Limb (tissue), 2 donors: ENCODE measurements around the gene XKR3.
"Not testable (repeated sequence)": the region's sequence is repeated elsewhere in the genome, so short reads cannot be mapped to it uniquely, and the experiment has no call there.

Experiments used
- DNase-seq, 2 donors: peaks; one replicate each; pipeline ENCODE4 v3.0.0-alpha.2; 2016; ENCODE audit errors: extremely low spot score in 2 of 2

XKR3 gene

DNA sequence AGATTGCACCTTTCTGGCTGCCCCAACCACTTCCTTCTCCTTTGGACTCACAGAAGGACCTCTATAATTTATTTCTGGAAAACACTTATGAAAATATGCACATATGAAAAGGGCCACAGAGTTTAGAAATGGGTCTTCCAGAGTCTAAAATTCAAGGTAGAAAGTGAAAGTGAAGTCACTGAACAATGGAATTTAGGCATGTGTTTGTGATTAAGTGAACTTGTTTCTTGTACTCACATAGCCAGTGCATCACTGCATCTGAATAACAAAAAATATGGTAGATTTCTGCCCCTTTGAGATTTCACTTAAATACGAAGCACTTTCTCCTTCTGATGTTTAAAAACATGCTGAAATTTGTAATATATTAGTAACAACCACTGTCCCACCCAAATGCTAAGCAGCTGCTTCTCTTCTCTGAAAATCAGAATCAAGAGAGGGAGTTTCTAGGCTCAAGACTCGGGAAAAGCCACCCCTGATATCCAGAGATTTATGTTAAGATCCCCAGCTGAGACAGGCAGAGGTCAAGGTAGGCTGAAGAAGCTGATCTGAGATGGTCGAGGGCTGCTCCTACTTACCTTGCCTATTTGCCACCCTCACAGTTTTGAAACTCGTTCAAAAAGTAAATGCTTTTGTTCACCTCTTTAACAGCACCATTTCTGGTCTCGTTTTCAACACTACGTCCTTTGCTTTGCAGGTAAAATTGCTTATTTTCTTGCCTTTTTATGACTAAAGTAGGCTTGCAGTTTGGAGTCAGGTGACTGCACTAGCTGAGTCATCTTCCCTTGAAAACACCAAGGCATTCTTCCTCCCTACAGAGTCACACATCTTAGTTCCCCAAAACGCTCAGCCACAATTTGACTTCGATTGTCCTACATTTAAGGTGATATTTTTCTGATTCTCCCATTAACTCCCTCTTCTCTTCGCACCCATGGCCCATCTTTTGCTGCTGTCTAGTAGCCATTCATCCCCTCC is at the start of gene XKR3:
Gene XKR3 (minus strand): TSS at position 696 of the 972 bp plus-strand sequence. CDS start 17,338 bp downstream, outside the sequence.
- no peak for DNase-seq

DNA sequence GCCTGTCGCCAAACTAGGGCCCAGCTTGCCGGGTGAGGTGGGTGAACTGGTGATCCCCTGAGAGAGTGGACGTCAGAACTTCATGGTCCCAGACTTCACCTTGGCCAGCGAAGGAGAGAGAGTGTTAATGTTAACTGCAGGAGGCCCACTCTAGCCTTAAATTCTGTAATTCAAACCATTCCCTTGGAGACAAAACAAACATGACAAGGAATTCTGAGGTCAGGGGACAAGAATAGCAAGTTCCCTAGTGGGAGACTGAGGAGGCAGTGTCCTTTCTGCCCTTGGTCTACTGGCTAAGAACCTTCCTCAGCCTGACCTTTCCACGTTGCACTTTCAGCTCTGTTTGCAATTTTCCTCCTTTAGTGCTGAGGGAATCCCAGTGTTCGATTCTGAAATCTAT is 44.4 kb upstream of the XKR3 start:
- DNase-seq = not testable (repeated sequence)

- no peak for DNase-seq
Measured at GRCh38 chr22:16866167-16866566, 41.0 kb upstream of the XKR3 start.

- DNase-seq = not testable (repeated sequence)
Measured at GRCh38 chr22:16856851-16857250, 31.6 kb upstream of the XKR3 start.

- no peak for DNase-seq
Measured at GRCh38 chr22:16854631-16855030, 29.4 kb upstream of the XKR3 start.

DNA sequence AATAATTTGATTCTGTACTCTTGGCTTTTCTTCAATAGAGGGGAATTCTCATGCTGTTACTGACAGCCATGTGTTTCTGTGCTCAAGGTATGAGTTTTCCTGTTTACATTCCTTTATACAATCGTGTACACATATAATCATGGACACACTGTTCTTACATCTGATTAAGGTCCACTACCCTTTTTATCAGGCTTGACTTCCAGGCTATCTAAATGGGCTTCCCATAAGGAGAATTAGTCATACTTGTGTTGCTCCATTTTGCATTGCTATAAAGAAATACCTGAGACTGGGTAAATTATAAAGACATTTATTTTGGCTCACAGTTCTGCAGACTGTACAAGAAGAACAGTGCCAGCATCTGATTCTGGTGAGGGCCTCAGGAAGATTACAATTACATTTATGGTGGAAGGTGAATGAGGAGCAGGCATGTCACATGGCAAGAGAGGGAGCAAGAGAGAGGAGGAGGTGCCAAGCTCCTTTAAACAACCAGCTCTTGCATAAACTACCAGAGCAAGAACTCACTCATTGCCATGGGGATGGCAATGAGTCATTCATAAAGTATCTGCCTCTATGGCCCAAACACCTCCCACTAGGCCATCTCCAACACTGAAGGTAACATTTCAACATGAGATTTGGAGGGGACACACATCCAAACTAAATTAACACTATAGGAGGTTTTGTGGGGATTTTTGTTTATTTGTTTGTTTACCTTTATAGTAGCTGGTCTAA is 26.2 kb upstream of the XKR3 start:
- not testable (repeated sequence) for DNase-seq

DNA sequence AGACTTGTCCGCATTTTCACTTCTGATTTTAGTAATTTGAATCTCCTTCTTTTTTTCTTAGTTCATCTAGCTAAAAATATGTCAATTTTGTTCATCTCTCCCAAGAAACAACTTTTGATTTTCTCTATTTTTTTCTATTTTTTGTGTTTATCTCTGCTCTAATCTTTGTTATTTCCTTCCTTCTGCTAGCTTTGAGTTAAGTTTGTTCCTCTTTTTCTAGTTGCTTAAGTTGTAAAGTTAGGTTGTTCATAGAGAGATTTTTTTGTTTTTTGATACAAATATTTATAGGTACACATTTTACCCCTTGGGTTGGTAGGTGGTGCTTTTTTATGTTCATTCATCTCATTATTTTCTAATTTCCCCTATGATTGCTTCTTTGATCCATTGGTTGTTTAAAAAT is 22.1 kb upstream of the XKR3 start:
- no peak for DNase-seq

GRCh38 chr22:16845881-16846280 is 20.7 kb upstream of the XKR3 start:
- no peak for DNase-seq

GRCh38 chr22:16845465-16845864 is 20.3 kb upstream of the XKR3 start:
- DNase-seq = no peak

DNA sequence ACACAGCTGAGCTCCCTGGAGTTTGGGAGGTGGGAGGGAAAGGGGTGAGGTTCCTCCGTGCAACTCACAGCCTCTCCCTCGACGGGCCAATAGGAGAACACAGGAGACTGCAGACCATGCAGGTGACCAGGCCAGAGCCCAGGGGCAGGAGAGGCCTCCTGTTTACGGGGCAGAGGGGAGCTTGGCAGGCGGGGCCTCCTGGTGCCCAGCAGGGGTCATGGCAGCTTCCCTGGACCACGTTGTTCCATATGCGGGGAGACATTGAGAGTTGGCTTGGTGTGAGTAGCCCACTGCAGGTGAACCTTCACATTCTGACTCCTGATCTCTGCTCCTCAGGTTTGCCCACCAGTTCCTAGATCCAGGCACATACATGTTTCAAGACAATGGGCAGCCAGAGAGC is 19.3 kb upstream of the XKR3 start:
- no peak for DNase-seq

DNA sequence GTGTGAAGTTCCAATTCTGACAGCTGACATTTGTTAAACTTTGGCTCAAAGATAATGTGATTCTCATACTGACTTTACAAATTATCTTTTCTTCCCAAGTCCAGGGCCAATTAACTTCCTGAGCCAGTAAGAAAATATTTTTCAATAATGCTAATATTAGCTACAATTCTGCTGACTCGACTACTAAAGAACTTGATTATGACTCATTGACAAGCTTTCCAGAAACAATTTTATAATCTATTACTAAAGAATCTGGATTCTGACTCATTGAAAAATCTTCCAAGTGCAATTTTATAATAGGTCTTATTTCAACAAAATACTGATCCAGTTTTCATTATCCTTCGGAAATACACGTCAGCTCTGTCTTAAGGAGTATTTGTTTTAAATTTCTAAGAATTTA is 12.9 kb upstream of the XKR3 start:
- no peak for DNase-seq

- DNase-seq = no peak
Measured at GRCh38 chr22:16834971-16835370, 9.8 kb upstream of the XKR3 start.

DNA sequence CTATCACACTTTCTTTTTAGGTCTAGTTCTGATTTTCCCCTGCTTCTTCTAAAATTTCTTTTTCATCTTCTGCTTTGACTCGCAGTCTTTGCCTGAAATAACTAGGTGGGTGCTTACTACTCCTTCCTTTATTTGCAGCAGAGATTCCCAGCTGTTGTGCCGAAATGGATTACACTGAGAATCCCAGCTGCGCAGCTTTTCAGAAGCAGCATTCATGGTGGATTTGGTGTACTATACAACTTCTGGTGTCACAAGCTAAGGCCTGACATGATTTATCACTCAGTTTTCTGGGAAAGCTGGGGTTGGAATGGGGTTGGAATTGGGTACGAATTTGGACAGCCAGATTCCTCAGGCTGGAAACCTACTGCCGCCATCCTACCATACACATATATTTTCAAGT is 6.0 kb upstream of the XKR3 start:
- DNase-seq = no peak

DNA sequence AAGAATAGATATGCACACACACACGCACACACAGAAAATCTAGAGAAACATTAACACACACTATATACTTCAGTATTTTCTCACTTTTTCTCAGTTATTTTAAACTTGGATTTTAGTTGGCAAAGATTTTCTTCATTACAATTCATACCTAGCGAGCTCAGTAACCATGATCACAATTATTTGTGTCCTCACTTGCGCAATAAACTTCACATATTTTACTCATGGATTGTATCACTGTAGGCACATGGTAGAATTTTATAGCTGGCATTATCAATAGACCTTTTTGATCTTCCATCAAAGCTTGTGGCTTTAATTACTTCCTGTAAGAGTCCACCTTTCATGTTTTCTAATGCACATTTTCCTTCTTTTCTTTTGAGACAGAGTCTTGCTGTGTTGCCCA is 4.8 kb upstream of the XKR3 start:
- DNase-seq = no peak

DNA sequence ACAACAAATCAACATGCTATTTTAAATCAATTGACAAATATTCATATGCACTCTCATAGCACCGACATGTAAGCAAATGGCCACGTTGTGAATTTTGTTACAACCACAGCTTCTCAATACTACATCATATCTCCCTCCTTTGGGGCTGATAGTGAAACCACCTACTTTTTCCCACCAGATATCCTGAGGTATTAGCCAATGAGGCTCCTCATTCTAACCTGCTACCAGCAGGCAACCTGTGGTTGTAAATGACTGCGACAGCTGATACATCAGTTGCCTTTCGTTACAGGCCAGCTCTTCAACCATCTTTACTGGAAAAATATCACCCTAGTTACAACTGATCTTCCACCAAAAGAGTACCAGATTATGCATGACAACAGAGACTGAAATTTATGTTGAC is 3.7 kb upstream of the XKR3 start:
- DNase-seq = no peak

GRCh38 chr22:16827506-16827905 is 2.3 kb upstream of the XKR3 start:
- DNase-seq = no peak

GRCh38 chr22:16819249-16819648 is 6.0 kb downstream of the XKR3 start:
- DNase-seq = no peak

- DNase-seq = no peak
Measured at GRCh38 chr22:16818538-16818937, 6.7 kb downstream of the XKR3 start.

DNA sequence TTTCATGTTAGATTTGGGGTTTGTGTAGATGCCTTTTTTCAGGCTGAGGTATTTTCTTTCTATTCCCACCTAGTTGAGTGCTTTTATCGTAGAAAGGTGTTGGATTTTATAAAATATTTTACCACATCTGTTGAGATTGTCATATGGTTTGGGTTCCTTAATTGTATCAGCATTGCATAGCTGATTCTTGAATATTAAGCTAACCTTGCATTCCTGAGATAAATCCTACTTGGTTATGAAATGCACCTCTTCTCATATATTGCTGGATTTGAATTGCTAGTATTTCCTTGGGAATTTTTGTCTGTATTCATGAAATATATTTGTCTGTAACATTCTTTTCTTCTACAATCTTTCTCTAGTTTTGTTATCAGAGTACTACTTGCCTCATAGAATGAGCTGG is 10.1 kb downstream of the XKR3 start:
- DNase-seq = no peak

DNA sequence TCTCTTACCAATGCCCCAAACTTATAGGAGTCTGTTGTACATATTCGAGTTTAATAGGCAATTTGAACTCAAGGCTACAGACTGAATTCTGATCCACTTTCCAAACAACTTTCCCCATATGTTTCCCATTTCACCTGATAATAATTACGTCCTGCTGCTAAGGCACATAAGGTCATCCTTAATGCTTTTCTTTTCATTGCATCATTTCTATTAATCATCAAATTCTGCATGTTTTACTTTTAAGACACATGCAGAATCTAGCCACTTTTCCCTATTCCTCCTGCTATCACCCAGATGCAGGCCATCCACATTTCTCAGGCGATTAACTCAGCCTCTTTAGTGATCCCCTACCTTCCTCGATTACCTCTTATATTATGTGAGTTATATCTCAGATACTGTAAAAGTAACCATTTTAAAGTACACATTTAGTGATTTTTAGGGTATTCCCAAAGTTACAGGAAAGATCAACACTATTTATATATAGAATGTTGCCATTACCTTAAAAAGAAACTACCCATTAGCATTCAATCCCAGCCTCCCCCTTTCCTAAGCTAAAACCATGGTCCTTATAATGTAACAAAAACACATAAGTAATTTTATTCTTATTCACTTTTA is 14.9 kb downstream of the XKR3 start:
- no peak for DNase-seq

DNA sequence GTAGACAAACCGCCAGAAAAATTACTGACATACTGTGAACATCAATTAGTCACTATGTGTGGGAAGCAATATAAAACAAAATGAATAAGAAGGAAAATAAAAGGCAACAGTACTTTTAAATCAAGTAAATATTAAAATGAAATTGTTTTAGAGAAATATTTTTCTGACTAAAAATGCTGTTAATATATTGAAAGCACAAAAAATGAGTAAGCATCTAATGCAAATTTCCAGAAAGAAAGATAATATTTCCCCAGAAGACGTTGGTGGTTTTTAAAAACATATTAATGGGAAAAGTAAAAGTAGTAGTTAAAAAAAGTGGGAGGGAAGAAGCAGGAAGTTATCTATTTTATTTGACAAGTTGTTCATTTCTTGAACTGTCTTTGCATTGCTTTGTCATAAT is 16.5 kb downstream of the XKR3 start:
- DNase-seq = no peak

- DNase-seq = no peak
Measured at GRCh38 chr22:16807109-16807508, 18.1 kb downstream of the XKR3 start.
